ENCODE results near the gene PDE6D.
"Not testable (repeated sequence)": the region's sequence is repeated elsewhere in the genome, so short reads cannot be mapped to it uniquely, and the experiment has no call there.

PDE6D gene

DNA sequence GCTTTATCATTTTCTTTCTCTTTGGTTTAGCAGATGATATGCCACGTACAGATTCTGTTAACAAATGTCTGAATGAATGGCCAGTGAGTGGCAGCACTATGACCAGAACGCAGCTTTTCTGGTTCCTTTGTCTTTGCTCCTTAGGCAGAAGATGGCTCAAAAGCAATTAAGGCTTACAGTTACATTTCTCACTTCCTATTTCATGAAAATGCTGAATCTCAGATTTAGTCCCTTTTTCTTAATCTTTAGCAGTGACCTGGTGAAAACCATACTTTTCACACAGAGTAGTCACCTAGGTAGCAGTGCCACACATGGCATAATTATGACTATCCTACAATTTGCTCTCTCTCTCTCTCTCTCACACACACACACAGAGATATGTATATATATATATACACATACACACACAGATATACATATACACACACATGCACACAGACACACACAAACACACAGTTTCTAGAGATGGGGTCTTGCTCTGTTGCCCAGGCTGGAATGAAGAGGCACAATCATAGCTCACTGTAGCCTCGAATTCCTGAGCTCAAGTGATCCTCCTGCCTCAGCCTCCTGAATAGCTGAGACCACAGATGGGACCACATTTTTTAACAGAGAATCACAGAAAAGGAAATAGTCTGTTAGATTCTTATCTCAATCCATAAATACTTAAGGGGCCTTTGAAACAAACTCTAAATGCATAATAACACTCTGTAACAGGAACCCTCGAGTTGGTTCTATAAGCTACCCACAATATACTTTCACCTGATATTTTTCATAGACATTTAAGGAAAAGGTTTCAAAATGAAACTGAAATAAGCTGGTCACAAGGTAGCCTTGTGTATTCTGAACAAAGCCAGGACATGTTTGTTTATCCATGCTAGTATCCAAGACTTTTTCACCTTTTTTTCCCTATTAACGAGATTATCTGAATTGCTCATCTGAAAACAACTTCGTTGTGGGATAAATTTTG is 11.6 kb downstream of the PDE6D start:
- DNase-seq = no peak

DNA sequence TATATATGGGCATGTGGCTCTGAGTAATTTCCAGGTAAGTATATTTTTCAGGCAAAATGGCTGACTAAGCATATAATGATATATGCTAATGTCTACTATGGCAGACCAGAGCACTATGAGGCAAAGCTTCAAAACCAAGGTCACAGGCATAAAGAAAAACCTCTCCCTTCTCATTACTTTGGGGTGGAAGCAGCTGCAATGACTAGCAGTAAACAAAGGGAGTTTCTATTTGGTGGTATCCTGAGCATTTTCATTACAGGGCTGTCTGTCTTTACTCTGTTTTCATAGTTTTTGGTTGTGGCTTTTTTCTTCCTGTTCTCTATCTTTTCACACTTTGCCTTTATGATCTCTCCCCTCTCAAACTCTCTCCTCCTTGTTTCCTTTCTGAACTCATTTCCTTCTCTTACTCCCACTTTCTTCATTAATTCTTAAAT is 15.6 kb downstream of the PDE6D start:
- DNase-seq = no peak

DNA sequence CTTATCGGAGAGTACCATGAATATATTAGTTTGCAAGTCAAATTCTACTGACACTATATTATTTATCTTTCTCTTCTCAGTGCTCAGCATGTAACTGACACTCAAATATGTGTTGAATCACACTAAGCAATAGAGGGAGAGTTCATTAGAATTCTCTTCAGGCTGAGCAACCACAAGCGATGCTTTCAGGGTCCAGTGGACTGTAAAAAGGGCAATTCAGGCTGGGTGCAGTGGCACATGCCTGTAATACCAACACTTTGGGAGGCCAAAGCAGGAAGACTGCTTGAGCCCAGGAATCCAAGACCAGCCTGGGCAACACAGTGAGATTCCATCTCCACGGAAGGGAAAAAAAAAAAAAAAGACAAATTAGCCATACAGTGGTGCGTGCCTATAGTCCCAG is 16.3 kb downstream of the PDE6D start:
- no peak for DNase-seq

DNA sequence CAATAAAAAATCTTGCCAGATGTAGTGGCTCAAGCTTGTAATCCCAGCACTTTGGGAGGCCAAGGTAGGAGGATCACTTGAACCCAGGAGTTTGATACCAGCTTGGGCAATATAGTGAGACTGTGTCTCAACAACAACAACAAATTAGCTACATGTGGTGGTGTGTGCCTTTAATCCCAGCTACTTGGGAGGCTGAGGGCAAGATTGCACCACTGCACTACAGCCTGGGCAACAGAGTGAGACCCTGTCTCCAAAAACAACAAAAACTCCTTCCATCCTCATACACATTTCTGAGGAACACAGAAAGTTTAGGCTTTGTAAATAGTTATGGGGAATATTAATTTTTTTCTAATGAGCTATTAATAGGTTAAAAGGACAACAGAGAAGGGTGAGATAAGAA is 17.0 kb downstream of the PDE6D start:
- no peak for DNase-seq

DNA sequence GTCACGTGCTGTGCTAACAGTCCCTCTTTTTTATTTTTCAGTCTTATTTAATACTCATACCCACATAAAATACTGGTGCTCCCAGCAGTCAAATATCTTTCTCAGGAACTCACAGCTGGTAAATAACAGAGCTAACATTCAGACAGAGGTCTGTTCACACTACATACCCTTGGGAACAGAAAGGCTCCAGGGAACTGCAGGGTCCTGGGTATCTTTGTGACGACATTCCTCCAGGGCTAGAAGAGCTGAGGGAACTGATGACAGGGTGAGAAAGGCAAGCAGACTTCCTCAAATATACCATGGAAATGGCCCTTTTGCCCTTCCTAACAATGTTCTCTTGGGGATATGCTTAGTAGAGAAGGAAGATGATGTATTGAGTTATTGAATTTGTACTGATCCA is 19.3 kb downstream of the PDE6D start:
- no peak for DNase-seq

DNA sequence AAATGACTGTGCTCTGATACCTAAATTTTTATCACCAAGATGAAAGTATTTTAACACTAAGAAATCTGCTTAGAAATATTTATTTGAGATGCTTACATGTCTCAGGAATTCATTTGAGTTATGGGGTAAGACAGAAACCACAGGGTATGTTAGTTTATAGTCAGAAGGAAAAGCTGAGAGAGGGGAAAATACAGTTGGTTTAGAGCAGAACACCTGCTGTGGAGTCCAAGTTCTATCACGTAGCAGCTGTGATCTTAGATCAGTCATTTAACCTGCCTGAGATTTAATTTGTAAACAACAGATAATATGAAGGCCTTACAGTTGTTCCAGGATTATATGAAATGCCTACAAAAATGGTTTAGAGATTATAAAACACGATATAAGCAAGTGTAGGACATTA is 29.0 kb downstream of the PDE6D start:
- no peak for DNase-seq

DNA sequence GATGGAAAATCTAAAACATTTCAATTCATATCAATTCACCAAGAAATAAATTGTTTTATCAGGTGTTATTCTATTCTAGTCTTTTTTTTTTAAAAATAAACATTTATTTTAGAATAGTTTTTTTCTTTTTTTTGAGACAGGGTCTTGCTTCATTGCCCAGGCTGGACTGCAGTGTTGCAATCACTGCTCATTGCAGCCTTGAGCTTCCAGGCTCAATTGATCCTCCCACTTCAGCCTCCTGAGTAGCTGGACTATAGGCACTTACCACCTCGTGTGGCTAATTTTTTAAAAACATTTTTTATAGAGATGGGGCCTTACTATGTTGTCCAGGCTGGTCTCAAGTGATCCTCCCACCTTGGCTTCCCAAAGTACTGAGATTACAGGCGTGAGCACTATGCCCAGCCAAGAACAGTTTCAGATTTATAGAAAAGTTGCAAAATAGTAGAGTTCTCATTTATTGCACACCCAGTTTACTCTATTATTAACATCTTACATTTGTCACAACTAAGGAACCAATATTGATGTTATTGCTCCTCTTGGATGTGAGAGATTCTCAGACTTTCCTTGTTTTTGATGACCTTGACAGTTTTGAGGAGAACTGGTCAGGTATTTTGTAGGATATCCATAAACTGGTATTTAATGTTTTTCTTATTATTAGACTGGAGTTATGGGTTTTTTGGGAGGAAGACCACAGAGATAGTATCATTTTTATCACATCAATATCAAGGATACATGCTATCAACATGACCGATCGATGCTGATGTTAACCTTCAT is 29.9 kb downstream of the PDE6D start:
- DNase-seq = no peak

DNA sequence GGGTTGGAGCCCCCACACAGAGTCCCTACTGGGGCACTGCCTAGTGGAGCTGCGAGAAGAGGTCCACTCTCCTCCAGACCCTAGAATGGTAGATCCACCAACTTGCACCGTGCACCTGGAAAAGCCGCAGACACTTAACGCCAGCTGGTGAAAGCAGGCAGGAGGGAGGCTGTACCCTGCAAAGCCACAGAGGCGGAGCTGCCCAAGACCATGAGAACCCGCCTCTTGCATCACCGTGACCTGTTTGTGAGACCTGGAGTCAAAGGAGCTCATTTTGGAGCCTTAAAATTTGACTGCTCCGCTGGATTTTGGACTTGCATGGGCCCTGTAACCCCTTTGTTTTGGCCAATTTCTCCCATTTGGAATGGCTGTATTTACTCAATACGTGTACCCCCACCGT is 32.1 kb downstream of the PDE6D start:
- DNase-seq = not testable (repeated sequence)

DNA sequence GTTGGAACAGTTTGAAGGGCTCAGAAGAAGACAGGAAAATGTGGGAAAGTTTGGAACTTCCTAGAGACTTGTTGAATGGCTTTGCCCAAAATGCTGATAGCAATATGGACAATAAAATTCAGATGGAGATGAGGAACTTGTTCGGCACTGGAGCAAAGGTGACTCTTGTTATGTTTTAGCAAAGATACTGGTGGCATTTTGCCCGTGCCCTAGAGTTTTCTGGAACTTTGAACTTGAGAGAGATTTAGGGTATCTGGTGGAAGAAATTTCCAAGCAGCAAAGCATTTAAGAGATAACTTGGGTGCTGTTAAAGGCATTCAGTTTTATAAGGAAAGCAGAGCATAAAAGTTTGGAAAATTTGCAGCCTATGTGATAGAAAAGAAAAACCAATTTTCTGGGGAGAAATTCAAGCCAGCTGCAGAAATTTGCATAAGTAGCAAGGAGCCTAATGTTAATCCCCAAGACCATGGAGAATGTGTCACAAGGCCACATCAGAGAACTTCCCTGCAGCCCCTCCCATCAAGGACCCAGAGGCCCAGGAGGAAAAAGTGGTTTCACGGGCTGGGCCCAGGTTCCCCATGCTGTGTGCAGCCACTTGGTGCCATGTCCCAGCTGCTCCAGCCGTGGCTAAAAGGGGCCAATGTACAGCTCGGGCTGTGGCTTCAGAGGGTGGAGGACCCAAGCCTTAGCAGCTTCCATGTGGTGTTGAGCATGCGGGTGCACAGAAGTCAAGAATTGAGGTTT is 32.8 kb downstream of the PDE6D start:
- DNase-seq = not testable (repeated sequence)

DNA sequence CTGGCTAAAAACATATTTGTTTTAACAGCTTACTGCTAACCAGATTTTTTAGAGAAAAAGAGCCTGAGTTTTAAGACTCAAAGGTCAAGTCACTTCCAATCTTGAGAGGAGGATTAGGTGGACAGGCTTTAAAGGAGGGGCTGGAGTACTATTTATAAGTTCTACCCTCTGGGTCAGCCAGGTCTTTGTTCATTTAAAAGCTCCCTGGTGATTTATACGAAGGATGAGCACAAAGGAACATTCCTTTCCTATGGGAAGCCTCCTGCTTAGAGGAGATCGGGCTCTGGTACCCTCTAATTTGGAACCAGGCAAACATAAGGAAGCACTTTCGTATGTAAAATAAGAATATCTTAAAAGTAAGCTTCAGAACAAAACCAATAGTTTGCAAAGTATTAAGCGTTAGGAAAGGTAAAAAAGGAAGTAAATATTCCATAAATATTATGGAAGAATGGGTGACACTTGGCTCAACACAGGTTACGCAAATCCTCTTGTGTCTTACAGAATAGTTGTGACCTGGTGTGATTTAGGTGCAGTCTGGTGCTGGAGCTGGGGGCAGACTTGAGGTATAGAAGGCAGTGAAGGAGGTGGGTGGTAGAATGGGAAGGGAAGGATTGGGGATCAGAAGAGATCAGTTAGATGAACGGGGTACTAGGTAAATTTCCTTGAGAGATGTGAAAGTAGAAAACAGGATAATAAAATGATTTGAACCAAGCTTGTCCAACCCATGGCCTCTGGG is 35.6 kb downstream of the PDE6D start:
- no peak for DNase-seq

DNA sequence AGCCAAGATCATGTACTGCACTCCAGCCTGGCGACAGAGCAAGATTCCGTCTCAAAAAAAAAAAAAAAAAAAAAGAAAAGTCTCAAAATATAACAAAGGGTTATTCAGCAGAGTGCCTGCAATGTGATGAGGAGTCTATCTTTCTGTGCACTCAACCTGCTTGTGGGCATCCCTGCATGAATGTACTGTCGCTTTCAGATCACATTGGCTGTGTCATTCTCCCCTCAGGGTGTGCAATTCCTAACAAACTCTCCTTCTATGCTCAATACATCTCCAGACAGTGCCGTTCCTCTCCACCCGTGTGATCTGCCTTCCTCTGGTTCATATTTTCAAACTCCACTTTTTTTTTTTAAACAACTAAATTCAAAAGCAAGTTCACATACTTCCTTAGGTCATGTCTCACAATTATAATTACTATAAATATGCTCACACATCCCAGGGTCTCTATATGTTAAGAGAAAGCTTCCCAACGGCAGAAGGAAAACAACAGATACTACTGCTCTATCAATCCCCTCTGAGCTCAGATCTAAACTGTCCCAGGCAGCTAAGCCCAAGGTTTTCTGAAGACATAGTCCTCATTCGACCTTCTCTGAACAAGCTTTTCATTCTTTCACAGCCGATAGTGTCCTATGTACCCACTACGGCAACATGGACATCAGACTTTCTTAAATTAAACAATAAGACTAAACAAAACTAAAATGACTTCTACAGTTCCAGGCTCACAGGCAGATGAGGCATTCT is 37.5 kb downstream of the PDE6D start:
- DNase-seq = no peak

DNA sequence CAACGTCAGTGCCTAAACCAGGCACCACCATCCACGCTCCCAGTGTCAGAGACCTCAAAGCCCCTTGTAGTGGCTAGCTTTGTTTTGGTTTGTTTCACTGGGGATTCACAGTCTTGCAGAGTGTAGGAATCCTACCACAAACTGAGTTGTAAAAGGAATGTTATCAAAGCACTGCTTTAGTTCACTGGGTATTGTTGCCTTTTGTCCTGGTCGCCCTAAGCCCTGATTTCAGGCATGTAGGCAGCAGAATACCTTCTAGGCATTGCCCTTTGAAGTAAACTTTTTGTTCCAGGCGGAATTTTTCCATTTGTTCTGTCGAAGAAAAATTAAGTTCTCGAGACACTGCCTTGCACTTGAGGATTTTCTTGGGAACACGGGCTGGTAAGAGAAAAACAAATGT is 43.3 kb downstream of the PDE6D start:
- DNase-seq = no peak

DNA sequence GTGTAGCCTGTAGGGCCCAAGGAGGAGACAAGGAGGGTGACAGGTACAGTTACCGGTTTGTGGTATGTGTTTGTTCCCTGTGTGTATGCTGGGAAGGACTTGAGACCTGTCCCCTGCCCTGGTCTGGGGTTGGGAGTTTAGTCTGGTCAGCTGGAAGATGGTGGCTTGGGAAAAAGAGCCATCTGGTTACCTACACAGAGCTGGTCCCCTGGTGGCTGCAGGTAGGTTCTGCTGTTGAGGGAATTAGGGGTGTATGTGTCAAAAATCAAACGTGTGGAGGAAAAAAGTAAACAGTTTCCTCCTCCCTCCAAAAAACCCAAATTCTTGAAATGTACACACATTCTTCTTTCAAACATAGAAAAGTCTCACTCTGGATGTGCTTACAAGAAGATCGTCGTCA is 48.5 kb downstream of the PDE6D start:
- DNase-seq = no peak

DNA sequence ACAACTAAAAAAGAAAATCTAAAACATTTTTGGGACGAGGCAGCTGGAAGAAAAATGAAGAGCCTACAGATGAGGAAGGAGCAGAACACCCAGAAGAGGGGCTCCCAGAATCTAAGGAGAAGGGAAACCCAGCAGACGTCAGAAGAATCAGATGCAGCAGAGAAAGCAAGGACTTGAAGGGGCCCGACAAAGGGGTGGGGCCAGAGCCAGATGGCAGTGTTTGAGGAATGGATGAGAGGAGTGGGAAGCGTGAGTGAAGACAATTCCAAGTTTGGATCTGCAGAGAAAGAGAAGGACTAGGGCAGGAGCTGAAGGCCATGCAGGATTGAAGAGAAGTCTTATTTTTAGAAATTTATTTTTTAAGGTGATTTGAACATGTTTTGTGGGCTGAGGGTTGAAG is 53.5 kb downstream of the PDE6D start:
- DNase-seq = no peak

DNA sequence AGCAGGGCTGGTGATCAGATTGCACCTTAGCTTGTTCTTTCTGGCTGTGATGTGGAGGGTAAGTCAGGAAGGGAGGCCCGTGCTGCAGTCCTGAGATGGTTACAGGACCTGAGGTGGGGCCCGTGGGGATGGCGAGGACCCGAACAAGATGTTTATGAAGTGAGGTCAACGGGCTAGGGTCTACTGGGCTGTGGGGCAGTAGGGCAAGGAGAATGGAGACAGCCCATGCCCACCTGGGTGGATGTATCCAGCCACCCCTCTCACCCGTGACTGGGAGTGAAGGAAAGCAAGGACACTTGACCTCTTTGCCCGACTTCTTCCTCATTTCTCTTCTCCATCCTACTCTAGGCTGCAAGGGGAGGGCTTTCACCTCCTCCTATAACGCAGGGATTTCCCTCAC is 54.8 kb downstream of the PDE6D start:
- DNase-seq = no peak

DNA sequence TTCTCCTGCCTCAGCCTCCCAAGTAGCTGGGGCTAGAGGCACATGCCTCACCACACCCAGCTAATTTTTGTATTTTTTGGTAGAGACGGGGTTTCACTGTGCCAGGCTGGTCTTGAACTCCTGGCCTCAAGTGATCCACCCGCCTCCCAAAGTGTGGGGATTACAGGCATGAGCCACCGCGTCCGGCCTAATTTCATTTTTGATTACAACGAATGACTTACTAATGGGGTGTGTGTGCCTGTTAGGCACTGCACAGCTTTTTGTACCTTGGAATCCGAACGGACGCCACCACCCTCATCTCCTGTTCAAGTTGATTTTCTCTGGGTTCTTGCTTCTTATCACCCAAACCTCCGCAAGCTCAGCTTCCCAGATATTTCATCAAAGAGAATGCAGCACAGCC is 55.6 kb downstream of the PDE6D start:
- no peak for DNase-seq

DNA sequence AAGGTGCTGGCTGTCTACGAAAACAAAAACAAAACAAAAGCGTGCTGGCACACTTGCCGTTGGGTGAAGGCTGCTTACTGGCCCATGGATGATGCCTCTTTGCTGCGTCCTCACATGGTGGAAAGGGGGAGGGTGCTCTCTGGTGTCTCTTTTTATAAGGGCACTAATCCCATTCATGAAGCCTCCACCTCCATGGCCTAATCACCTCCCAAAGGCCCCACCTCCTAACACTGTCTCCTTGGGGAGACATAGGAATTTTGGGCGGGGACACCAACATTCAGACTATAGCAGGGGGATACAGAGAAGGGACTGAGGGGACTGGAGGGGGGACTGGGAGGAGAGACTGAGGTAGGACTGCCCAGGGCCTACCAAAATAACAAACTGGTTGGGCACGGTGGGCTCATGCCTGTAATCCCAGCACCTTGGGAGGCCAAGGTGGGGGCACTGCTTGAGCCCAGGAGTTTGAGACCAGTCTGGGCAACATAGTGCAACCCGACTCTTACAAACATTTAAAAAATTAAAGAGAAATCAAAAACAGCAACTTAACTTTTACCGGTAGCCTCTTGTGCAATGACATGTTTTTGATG is 58.3 kb downstream of the PDE6D start:
- DNase-seq = no peak

DNA sequence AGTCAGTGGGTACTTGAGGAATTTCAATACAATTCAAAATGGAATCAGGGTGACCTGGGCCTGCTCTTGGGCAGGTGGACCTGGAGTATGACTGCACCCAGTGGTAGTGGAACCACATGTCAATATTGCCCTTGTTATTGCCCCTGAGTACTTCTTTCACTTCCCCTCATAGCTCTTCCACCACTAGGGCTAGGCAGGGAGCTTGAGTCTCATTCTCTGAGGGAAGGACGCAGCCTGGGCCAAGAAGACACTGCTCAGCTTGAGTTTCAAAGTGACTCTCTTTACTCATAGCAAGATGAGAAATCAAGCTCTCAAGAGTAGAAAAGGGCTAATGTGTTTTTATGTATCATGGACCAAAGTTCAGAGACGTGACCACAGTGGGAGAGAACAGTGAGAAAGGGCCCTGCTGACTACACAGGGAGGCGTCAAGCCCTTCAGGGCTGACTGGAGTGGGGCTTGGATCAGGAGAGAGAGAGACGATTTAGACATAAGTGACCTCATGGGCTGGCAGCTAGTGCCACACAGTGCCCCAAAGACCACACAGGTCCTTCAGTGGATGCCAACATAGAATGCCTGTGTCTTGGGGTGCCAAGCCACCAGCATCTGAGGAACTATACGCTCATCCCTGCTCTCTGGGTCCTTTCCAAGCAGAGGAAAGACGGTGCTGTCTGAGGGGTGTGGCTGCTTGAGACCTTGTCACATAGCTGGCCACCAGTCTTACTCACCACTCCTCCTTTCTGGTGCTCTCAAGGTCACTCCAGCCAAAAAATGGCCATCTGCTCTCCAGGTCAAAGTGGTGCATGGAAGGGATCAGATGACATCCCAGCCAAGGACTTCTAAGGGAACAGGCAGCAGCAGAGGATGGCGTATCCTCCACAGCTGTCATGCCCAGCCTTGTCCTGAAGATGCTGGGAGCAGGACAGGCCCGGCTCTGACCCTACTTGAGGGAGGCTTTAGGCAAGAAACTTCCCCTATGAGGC is 59.8 kb downstream of the PDE6D start:
- DNase-seq = no peak

DNA sequence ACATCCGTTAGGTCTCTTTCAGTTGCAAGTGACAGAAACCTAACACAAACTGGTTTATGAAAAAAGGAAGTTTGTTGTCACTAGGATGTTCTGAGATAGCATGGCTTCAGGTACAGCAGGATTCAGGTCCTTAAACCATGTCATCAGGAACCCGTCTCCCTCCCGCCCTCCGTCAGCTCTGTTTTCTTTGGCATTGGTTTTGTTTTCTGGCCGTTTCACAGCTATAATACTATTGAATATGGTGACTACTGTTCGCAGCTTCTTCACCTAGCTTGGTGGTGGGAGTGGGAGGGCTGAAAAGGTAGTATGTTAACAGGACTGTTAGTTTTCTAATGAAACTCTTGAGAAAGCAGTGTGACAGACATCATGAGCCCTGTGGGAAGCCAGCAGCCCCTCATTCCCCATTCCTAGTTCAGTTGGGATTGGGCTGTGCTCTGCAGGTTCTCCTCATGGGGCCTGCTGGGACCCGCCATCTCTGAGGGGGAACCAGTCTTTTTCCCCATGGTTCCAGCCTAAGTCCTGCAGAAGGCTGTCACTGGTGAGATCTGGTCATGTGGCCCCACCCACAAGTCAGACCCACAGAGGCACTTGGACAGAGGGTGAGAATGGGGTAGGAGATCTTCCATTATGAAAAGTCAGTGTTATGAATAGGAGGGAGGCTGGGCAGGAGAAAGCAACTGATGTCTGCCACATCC is 60.6 kb downstream of the PDE6D start:
- DNase-seq = no peak

DNA sequence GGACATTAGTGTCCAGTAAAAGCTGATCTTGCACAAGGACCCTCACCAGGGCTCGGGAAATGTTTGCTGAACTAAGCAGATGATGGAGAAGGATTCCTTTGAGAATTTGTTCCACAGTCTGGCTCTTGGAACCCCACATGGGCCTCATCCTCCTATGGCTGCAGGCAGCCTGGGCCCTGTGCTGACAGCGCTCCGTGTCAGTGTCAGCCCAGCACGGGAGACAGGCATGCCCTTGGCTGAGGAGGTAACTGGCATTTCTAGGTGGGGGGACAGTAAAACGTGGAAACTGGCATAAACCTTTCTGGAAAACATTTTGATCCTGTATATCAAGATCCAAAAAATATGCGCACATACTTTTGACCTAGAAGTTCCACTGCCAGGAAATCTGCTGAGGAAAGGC is 62.3 kb downstream of the PDE6D start:
- DNase-seq = no peak
